Stimulated activated CD4-positive, alpha-beta T cell treated with anti-CD3 and anti-CD28 coated beads, Interleukin-4, amount 100 ng/mL, for 48 hours (primary cell): ENCODE data around the gene SDK2.

Source experiments
- DNase-seq, 2 donors: peaks; one replicate each; pipeline ENCODE4 v3.0.0-alpha.2; 2020; ENCODE audit warnings: low read depth in 2 of 2

Gene SDK2

GRCh38 chr17:73650617-73651200, 6.5 kb upstream of the SDK2 start:
- no peak for DNase-seq

DNA sequence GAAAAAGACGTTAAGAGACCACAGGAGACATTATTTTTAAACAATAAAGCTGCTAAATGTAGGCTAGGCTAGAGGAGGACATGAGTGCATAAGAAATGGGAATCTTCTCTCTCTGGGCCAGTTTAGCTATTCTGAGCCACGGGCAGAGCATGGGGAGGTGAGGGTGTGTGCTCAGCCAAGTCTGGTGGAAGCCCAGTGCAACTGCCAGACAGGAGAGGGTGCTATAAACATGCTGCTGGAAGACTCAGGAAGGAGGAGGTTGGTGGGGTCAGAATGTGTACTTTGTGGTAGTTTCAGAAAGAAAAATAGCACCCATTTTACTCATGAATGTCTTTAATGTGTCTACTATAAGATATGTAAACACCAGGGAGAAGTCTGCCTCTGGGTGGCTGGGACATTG, 5.9 kb upstream of the SDK2 start:
- no peak for DNase-seq

DNA sequence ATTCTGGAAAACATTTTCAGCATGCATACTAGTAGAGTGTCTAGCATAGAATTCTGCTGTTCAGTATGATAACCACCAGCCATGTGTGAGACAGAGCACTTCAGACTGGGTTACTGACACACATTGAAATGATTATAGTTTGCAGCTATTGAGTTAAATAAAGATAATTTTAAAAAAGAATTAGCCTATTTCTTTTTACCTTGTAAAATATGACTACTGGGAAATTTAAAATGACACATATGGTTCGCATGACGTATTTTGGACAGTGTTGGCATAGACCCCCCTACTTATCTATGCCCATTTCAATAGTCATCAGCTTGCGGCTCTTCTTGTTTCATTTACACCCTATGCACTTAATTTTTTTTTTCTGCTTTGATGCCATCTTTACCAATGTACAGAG, 4.7 kb upstream of the SDK2 start:
- no peak for DNase-seq

GRCh38 chr17:73648543-73648820, 4.2 kb upstream of the SDK2 start:
- DNase-seq, result no peak

DNA sequence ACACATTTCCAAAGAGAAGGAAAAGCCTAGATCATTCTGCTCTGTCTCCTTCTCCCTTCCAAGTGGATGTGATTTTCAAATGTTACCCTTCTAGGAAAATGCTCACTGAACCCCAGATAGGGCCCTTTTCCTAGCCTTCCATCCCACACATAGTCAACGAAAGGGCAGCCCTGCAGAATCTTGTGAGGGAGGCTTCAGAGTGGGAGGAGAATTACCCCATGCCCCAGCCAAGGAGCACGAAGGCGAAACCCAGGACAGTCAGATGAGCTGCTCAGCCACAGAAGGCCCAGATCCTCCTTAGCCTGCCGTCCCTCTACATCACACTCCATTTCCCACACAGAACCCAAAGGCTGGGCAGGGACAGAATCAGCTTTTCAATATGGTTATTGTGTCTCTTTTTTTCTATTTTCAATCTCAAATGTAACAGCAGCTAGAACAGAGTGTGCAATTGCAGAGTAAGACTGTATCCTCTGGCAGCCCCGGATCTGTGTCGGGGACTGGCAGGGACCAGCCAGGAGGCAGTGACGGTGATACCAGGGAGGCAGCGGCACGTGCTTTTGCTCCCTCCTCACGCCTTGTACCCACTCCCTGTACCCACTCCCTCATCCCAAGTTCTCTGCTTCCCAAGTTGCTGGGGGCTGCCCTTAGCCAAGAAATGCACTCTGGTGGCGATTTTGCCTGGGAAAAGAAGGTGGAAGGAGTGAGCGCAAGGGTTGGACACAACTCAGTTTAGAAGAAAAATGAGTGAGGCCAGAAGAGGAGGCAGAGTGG, 3.7 kb upstream of the SDK2 start:
- DNase-seq, result no peak

- DNase-seq, result no peak
These were observed 3.1 kb upstream of the SDK2 start for GRCh38 chr17:73647301-73647695.

DNA sequence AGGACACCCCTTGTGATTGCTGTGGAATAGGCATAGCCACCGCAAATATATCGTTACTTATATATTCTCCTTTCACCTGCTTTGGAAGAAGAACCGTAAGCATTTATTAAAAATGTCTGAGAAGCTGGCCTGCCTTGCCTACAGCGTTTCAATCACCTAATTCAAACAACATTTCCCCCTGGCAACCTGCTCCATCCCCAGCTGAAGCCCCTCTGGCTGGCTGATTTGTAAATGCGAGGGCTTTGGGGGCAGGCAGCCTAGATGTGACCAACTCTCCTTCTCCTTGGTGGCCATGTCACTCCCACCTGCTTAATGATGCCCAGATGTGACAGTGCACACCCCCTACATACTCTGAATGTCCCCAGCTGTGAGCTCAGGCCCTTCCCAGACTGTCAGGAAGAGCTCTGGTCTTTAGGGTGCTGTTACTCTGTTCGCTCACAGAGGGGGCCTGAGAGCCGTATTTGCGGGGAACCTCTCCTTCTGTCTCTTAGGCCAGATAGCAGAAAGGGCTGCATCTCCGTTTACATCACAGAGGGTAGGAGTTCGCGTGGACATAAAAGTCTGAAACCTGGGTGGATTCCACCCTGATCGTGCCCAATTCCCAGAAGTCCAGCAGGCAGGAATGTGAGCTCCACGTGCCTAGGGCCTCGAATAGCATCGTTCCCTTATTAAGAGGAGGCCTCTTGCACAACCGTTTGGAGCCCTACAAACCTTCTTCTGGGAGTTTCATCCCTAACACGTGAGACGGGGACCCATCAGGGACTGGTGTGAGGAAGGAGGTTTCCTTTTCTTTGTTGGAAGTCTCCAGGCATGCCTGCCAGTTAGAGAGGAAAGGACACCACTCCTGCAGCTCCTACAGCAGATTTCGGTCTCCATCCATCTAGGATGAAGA, 2.4 kb upstream of the SDK2 start:
- DNase-seq, result no peak

DNA sequence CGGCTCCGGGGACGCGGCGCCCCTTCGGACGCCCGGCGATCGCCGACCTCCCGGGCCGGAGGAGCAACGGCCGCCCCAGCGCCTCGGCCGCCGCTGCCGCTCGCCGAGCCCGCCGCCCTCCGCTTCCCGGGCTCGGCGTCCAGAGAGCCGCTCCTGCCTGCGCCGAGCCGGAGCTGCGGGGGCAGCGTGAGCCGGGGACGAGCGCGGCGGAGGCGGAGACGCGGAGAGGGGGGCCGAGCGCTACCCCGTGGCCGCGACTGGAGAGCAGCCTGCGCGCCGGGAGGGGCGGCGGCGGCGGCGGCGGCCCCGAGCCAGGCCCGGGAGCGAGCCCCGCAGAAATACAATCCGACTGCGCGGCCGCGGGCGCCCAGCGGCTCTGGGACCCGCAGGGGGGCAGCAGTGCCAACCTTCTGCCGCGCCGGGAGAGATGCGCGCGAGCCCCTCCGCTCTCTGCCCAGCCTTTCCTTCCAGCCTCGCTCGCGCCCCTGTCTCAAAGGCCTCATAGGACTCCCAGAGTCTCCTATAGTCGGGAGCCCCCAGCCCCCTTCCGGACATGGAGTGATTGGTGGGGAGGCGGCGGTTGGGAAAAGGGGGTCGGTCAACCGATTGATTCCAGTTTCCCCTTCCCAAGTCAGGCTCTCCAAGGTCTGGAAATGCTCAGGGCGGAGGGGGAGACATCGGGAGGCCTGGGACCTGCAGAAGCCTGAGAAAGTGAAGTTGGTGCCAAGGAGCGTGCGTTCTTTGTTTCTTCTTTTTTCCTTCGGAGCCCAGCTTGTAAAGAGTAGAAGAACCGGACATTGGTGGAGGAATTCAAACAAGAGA, 1.0 kb upstream of the SDK2 start:
- DNase-seq, result no peak

DNA sequence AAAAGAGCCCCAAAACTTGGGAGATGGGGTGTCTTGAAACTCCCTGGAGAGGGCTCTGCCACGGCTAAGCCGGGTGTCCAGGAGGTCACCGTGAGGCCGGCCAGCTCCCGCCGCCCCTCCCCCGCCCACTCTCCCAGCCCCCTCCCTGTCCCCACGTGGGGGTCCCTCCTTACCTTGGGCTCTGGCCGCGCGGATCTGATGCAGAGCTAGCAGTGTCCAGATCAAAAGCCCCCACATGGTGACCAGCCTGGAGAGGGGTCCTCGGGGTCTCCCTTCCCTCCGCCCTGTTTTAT, 447 bp downstream of the SDK2 start:
- DNase-seq, result no peak

DNA sequence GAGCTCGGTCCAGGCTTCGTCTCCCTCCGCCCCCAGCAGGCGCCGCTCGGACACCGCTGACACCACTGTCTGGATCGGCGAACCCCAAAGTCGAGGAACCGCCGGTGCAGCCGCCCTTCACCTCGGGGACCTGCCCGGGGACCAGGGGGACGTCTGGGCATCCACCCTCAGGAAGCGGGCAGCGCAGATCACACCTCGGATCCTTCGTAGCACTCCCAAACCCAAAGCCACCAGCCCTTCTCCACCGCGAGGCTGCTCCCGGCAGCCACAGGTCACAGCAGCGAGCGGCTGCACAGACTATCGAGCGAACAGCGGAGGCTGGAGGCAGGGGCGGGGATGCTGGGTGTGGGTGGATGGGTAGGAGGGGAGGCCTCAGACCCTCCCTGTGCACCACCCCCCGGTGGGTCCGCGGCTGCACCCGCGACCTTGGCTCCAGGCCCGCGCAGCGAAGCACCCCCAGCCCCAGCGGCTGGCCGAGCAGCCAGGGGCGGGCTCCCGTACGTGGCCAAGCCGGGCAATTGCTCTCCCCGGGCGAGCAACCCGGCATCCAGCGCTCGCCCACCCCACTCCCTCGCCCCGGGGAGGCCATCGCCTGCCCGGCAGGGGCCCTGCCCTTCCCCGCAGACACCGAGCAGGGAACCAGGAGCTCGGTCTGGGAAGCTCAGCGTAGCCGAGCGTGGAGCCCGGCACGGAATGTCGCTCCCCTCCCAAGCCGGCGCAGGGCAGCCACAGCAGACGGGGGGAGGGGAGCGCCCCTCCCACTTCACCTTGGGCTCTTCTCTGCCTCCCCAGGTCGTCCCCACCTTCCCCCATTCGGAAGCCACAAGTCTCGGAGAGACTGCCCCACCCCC, 1.0 kb downstream of the SDK2 start:
- no peak for DNase-seq

DNA sequence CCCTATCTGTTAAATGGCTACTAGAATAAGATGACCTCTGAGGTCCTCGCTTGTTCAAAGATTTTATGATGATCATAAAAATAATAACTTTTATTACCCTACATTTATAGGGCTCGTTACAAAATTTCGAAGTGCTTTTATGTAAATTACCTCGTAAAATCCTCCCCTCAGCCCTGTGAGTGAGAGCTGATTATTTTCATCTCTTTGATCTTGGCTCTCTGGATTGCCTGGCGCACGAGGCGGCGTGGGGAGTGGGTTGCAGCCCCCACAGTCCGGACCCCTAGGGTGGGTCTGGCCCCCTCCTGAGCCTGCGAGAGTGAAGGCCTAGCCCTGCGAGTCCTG, 1.6 kb downstream of the SDK2 start:
- no peak for DNase-seq

- no peak for DNase-seq
These were observed 2.2 kb downstream of the SDK2 start for GRCh38 chr17:73641826-73642600.

DNA sequence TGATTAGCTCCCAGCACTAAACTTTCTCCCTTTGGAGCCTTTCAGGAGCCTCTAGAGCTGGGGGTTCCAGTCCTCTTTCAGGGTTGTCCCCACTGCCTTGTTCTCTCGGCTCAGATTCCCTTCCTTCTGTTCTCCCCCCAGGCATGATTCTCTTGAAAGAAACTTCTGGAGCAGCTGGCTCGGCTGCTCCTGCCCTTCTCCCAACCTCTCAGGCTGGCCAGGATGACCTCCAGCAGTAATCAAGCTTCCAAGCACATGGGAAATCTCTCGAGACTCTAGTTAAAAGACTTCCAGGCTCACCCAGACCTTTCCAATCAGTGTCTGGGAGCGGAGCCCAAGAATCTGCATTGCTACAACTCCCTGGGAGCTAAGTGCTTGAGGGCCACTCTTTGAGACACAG, 3.6 kb downstream of the SDK2 start:
- no peak for DNase-seq

- DNase-seq, result no peak
These were observed 4.3 kb downstream of the SDK2 start for GRCh38 chr17:73639932-73640331.

DNA sequence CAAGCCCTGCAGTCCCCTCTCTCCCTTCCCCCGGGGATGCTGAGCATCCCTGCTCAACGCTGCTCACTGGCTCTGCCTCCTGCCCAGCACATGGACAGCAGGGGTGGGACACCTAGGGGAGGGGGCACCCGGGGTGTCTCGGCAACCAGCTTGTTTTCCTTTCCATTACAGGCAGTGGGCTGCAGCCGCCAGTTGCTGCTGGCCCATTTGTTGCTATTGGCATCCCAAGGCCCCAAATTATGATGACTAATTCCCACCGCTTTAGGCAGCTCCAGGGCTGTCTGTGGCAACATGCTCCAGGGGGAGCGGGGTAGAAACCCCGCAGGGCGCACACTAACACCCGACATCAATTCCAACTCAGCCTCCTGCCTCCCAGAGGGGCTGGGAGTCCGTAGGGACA, 4.9 kb downstream of the SDK2 start:
- DNase-seq, result no peak

- no peak for DNase-seq
These were observed 5.7 kb downstream of the SDK2 start for GRCh38 chr17:73638556-73638955.

- no peak for DNase-seq
These were observed 6.4 kb downstream of the SDK2 start for GRCh38 chr17:73637866-73638265.

GRCh38 chr17:73635101-73635817, 9.0 kb downstream of the SDK2 start:
- no peak for DNase-seq

DNA sequence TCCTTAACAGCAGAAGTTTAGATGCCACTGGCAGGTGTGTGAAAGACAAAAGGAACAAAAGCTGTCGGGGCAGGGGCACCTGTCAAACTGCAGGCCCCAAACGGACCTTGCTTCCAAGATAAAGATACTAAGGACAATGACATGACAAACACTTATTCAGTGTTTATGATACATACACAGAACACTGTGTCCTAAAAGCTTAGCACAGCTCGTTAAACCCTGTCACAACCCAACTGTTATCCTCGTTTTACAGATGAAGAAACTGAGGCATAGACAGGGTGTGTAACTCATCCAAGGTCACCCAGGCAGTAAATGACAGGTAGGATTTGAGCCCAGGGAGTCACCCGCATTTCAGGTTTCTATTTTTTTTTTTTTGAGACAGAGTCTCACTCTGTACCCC, 9.6 kb downstream of the SDK2 start:
- no peak for DNase-seq

GRCh38 chr17:73633736-73634135, 10.5 kb downstream of the SDK2 start:
- DNase-seq, result no peak
